PC-3 (cell line): ENCODE data around the gene AJAP1.

ENCODE experiments used
- EZH2 ChIP-seq: fragments of 300-600 bp; sonication (generic); IDR thresholded peaks from one replicate; pipeline ENCODE4 v1.6.1; 2017; ENCODE audit warnings: antibody characterized with exemption, mild to moderate bottlenecking, low read length; ENCODE audit not compliant: unreplicated experiment
- TF ChIP-seq, protein P1 (sequence below): fragments of 300-600 bp; sonication (generic); conservative IDR thresholded peaks from 2 replicates; pipeline ENCODE4 v1.5.1; 2017; ENCODE audit warnings: antibody characterized with exemption, low read depth, mild to moderate bottlenecking, low read length

DNA sequence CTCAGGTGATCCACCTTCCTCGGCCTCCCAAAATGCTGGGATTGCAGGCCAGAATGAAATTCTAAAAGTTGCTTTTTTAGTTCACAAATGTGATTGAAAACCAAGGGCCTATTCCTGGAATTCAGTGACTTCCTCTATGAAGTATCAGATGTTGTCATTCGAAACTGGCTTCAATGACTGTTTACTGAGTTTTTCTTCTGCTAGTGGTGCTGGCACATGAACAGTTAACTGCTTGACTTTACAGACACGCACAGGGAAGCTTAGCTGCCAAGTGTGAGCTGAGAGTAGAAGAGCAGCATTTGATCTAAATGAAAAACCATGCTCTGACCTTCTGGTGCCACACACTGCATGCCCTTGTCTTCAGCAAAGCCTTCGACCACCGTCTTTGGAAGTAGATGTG is 32.8 kb upstream of the AJAP1 start:
- TF ChIP-seq, protein P1, sequence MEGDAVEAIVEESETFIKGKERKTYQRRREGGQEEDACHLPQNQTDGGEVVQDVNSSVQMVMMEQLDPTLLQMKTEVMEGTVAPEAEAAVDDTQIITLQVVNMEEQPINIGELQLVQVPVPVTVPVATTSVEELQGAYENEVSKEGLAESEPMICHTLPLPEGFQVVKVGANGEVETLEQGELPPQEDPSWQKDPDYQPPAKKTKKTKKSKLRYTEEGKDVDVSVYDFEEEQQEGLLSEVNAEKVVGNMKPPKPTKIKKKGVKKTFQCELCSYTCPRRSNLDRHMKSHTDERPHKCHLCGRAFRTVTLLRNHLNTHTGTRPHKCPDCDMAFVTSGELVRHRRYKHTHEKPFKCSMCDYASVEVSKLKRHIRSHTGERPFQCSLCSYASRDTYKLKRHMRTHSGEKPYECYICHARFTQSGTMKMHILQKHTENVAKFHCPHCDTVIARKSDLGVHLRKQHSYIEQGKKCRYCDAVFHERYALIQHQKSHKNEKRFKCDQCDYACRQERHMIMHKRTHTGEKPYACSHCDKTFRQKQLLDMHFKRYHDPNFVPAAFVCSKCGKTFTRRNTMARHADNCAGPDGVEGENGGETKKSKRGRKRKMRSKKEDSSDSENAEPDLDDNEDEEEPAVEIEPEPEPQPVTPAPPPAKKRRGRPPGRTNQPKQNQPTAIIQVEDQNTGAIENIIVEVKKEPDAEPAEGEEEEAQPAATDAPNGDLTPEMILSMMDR = no peak
- TF ChIP-seq EZH2 = no peak
